B cell (primary cell): ENCODE data around the gene CASP1. TPM values are rescaled to one million over a fixed set of nuclear protein-coding genes. Genes with fewer than 3 reads are reported as not detected.

ENCODE experiments used
- ATAC-seq: fragments of 200-7000 bp; cut with Tn5 transposase; one replicate; pipeline ENCODE4 v1.10.0; 2021; ENCODE audit warnings: low read depth, mild to moderate bottlenecking, moderate number of reproducible peaks, moderate library complexity
- CTCF ChIA-PET: fragments of 350-600 bp; sonication (Branson Sonifier 250); formaldehyde crosslinking; loops from one replicate; lab custom pipeline; 2021; ENCODE audit warnings: antibody characterized with exemption, inconsistent platforms; lab: Charles Lee
- POLR2A ChIA-PET: fragments of 350-600 bp; sonication (Branson Sonifier 250); formaldehyde crosslinking; loops from one replicate; lab custom pipeline; 2021; ENCODE audit warnings: antibody characterized with exemption; lab: Charles Lee
- DNase-seq: peaks from one replicate; pipeline ENCODE4 v3.0.0; 2013
- H2AFZ ChIP-seq: 2 replicates; pipeline ENCODE4 v1.6.1; 2012; ENCODE audit warnings: mild to moderate bottlenecking, low read depth, low read length; ENCODE audit not compliant: insufficient read depth, poor library complexity, severe bottlenecking
- H3K27ac ChIP-seq, 2 donors: 1 replicate in 1 of 2; 2 replicates in 1 of 2; pipeline ENCODE4 v1.5.1; 2012 to 2013; ENCODE audit warnings: low read length in 2 of 2, mild to moderate bottlenecking in 2 of 2, moderate library complexity in 1 of 2
- H3K27me3 ChIP-seq, 4 experiments: fragments of 200-600 bp in 1 of 4; sonication (generic) in 1 of 4; replicated peaks in 1 of 4; 1 replicate in 2 of 4; 2 replicates in 2 of 4; pipeline versions ENCODE4 v1.6.1 to v1.7.0; 2013 to 2016; ENCODE audit warnings: low read length in 3 of 4, mild to moderate bottlenecking in 2 of 4, mixed read lengths in 1 of 4, moderate library complexity in 1 of 4; ENCODE audit not compliant: insufficient read depth in 4 of 4, control insufficient read depth in 3 of 4; ENCODE audit errors: control extremely low read depth in 1 of 4
- H3K36me3 ChIP-seq, 2 experiments: replicated peaks in 1 of 2; 1 replicate in 1 of 2; 2 replicates in 1 of 2; pipeline versions ENCODE4 v1.6.1 to v1.7.1; 2013; ENCODE audit warnings: low read length in 1 of 2; ENCODE audit not compliant: insufficient read depth in 2 of 2, control insufficient read depth in 1 of 2; ENCODE audit errors: control extremely low read depth in 1 of 2, extremely low read depth in 1 of 2
- H3K4me1 ChIP-seq, 2 donors: fragments of 200-600 bp in 1 of 2; sonication (generic) in 1 of 2; 1 replicate in 1 of 2; 2 replicates in 1 of 2; pipeline versions ENCODE4 v1.5.1 to v1.6.1; 2013 to 2017; ENCODE audit warnings: low read length in 2 of 2; ENCODE audit not compliant: control insufficient read depth in 2 of 2, insufficient read depth in 2 of 2
- H3K4me2 ChIP-seq: replicated peaks from 2 replicates; pipeline ENCODE3; 2012; ENCODE audit warnings: mild to moderate bottlenecking, low read depth, low read length; ENCODE audit not compliant: poor library complexity, severe bottlenecking
- H3K4me3 ChIP-seq, 5 experiments: fragments of 200-600 bp in 1 of 5; sonication (generic) in 1 of 5; 1 replicate in 3 of 5; 2 replicates in 2 of 5; pipeline versions ENCODE4 v1.5.1 to v1.7.0; 2011 to 2016; ENCODE audit warnings: low read length in 4 of 5, mild to moderate bottlenecking in 4 of 5, low read depth in 2 of 5, control low read depth in 1 of 5, moderate library complexity in 1 of 5; ENCODE audit not compliant: insufficient read depth in 1 of 5; ENCODE audit errors: control extremely low read depth in 1 of 5, extremely low read depth in 1 of 5
- H3K79me2 ChIP-seq: fragments of 200-600 bp; sonication (generic); one replicate; pipeline ENCODE4 v1.6.0; 2016; ENCODE audit warnings: low read length; ENCODE audit not compliant: control insufficient read depth, insufficient read depth
- H3K9ac ChIP-seq: fragments of 200-600 bp; sonication (generic); 2 replicates; pipeline ENCODE4 v1.6.1; 2017; ENCODE audit warnings: mild to moderate bottlenecking, low read length, moderate library complexity
- H3K9me3 ChIP-seq, 3 donors: one replicate each; pipeline versions ENCODE4 v1.6.1 to v1.7.1; 2013; ENCODE audit warnings: low read length in 2 of 3; ENCODE audit not compliant: control insufficient read depth in 2 of 3, insufficient read depth in 1 of 3; ENCODE audit errors: control extremely low read depth in 1 of 3
- H4K20me1 ChIP-seq: 2 replicates; pipeline ENCODE4 v1.6.0; 2012; ENCODE audit warnings: mild to moderate bottlenecking, low read length; ENCODE audit not compliant: insufficient read depth, control insufficient read depth, poor library complexity, severe bottlenecking
- H3K27ac Mint-ChIP-seq: one replicate; pipeline ENCODE4 v1.8.0; 2021; ENCODE audit warnings: mixed read lengths
- H3K27me3 Mint-ChIP-seq: one replicate; pipeline ENCODE4 v1.8.0; 2021; ENCODE audit warnings: mixed read lengths
- H3K4me1 Mint-ChIP-seq: one replicate; pipeline ENCODE4 v1.8.0; 2021; ENCODE audit warnings: mixed read lengths
- H3K4me3 Mint-ChIP-seq: one replicate; pipeline ENCODE4 v1.8.0; 2021; ENCODE audit warnings: mixed read lengths
- H3K9me3 Mint-ChIP-seq: one replicate; pipeline ENCODE4 v1.8.0; 2022; ENCODE audit warnings: mixed read lengths; ENCODE audit not compliant: insufficient read depth
- EZH2 ChIP-seq: IDR thresholded peaks from 2 replicates; pipeline ENCODE4 v1.6.1; 2012; ENCODE audit warnings: borderline replicate concordance, low read depth, mild to moderate bottlenecking, moderate library complexity, low read length; ENCODE audit not compliant: insufficient read depth, poor library complexity, severe bottlenecking
- WGBS: methylation state at CpG from one replicate; pipeline ENCODE4 v1.1.5; 2013; ENCODE audit warnings: missing lambda C conversion rate; ENCODE audit not compliant: insufficient coverage; 5-methylcytosine and 5-hydroxymethylcytosine counted together
- intact Hi-C: fragments of 100-400 bp; cut with micrococcal nuclease; formaldehyde crosslinking; loops from one replicate; pipeline ENCODE4 v1.10.0; 2022
- polyA plus RNA-seq: library from polyadenylated mRNA; depleted of rRNA; stranded (reverse); fragments of >200 nt; gene quantifications from 2 replicates; pipeline ENCODE4 v1.2.3, GENCODE V29; 2012
- total RNA-seq, 2 donors: library from RNA; stranded (reverse); fragments of 120-200 nt in 1 of 2; gene quantifications; 1 replicate in 1 of 2; 2 replicates in 1 of 2; pipeline versions ENCODE4 v1.2.3 to v1.2.4, GENCODE V29; 2013 to 2022
- TF ChIP-seq, protein P1 (sequence below): fragments of 200-600 bp; IDR thresholded peaks from one replicate; pipeline ENCODE4 v1.8.0; 2022; ENCODE audit warnings: antibody characterized with exemption, mild to moderate bottlenecking

CASP1 gene
- total and polyA plus RNA-seq, 2 donors (not counting 1 experiment from before 2014, with no cell fraction given), result 28.4 to 31.9 TPM

DNA sequence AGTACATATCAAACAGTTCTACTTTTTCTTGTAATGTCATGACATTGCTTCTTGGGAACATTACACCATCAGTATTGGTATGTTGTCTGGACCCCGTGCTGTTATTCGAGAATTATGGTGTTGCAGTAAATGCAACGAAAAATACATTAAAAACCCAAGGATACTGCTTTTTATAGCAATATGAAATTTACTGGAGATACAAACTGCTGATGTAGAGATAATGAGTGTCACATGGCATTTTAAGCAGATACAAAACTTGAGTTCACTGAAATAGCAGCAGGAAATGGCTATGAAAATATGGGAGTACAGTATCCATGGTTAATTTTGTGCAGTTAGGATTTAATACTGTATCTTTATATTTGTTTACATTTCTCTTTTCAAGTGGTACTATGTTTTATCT is 17.5 kb upstream of the CASP1 start:
- no peak for ATAC-seq
- H3K79me2 ChIP-seq, result no peaks in the 10 kb centered on the region
- no peak overlapping the region for H3K4me2 ChIP-seq
- peaks cover 5% of the 10 kb centered on the region for H3K27me3 Mint-ChIP-seq
- H3K4me3 Mint-ChIP-seq, result no peak overlapping the region
- H3K27ac ChIP-seq, result no peak overlapping the region
- no peak overlapping the region for H3K9ac ChIP-seq
- H3K4me1 Mint-ChIP-seq, result no peaks in the 10 kb centered on the region
- H2AFZ ChIP-seq, result no peak overlapping the region
- intact Hi-C loops, result no loop called here
- POLR2A ChIA-PET, result no interaction called here
- no peak for TF ChIP-seq EZH2
- TF ChIP-seq, protein P1, sequence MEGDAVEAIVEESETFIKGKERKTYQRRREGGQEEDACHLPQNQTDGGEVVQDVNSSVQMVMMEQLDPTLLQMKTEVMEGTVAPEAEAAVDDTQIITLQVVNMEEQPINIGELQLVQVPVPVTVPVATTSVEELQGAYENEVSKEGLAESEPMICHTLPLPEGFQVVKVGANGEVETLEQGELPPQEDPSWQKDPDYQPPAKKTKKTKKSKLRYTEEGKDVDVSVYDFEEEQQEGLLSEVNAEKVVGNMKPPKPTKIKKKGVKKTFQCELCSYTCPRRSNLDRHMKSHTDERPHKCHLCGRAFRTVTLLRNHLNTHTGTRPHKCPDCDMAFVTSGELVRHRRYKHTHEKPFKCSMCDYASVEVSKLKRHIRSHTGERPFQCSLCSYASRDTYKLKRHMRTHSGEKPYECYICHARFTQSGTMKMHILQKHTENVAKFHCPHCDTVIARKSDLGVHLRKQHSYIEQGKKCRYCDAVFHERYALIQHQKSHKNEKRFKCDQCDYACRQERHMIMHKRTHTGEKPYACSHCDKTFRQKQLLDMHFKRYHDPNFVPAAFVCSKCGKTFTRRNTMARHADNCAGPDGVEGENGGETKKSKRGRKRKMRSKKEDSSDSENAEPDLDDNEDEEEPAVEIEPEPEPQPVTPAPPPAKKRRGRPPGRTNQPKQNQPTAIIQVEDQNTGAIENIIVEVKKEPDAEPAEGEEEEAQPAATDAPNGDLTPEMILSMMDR, result no peak
- H4K20me1 ChIP-seq, result no peaks in the 10 kb centered on the region
- no peaks in the 10 kb centered on the region for H3K27me3 ChIP-seq
- DNase-seq, result no peak
- CTCF ChIA-PET, result no interaction called here
- no peak overlapping the region for H3K27ac Mint-ChIP-seq
- H3K9me3 ChIP-seq, result no peaks in the 10 kb centered on the region
- no CpG with 5 or more reads among the region's 3 CpGs for WGBS
- no peaks in the 10 kb centered on the region for H3K9me3 Mint-ChIP-seq
- no peaks in the 10 kb centered on the region for H3K36me3 ChIP-seq
- H3K4me3 ChIP-seq, result no peak overlapping the region
- H3K4me1 ChIP-seq, result no peaks in the 10 kb centered on the region

DNA sequence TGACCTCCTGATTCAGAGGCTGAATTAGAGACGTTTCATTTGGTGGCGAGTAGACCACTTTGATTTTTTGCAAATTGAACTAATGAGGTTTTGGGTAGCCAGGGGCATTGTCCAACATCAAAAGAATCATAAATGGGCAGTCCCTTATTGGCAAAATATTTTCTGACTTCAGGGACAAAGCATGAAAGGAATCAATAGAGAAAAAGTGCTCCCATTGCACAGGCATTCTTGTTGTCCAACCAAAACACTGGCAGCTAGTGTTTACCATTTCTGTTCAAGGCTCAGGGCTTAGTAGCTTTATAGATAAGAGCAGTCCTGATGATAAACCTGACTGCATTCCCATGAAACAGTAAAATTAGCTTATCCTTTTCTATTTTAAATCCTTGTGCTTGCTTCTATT is 16.6 kb upstream of the CASP1 start:
- no peak for ATAC-seq
- Histone ChIP-seq H3K4me2 (no peak overlapping the region), H2AFZ (no peak overlapping the region), H3K4me1 (no peaks in the 10 kb centered on the region), H3K27ac (no peak overlapping the region), H3K27me3 (no peaks in the 10 kb centered on the region), H3K79me2 (no peaks in the 10 kb centered on the region), H3K4me3 (no peak overlapping the region), H3K36me3 (no peaks in the 10 kb centered on the region), H3K9me3 (no peaks in the 10 kb centered on the region), H3K9ac (no peak overlapping the region), H4K20me1 (no peaks in the 10 kb centered on the region)
- H3K4me3 Mint-ChIP-seq, result no peak overlapping the region
- POLR2A ChIA-PET, result no interaction called here
- H3K4me1 Mint-ChIP-seq, result no peaks in the 10 kb centered on the region
- no peak overlapping the region for H3K27ac Mint-ChIP-seq
- no peak for DNase-seq
- CTCF ChIA-PET, result no interaction called here
- H3K27me3 Mint-ChIP-seq, result peaks cover 3% of the 10 kb centered on the region
- intact Hi-C loops, result no loop called here
- no peaks in the 10 kb centered on the region for H3K9me3 Mint-ChIP-seq
- no peak for TF ChIP-seq EZH2
- TF ChIP-seq, protein P1, result no peak
- WGBS, result no CpG with 5 or more reads among the region's 2 CpGs
